MM.1S (cell line): ENCODE measurements around the gene TAGLN2.

ENCODE experiments used
- DNase-seq: peaks from one replicate; pipeline ENCODE4 v3.0.0-alpha.2; 2015
- H2AFZ ChIP-seq: fragments of 300-600 bp; sonication (generic); 2 replicates; pipeline ENCODE4 v1.6.0; 2016; ENCODE audit warnings: antibody characterized with exemption, low read length
- H3F3A ChIP-seq: fragments of 300-600 bp; sonication (generic); 2 replicates; pipeline ENCODE4 v1.6.1; 2016; ENCODE audit warnings: mild to moderate bottlenecking, antibody characterized with exemption, low read length, moderate library complexity, mixed read lengths; ENCODE audit not compliant: insufficient read depth
- H3K27ac ChIP-seq: fragments of 300-600 bp; sonication (generic); 2 replicates; pipeline ENCODE4 v1.5.1; 2016; ENCODE audit warnings: mild to moderate bottlenecking, low read length
- H3K27me3 ChIP-seq: fragments of 300-600 bp; sonication (generic); replicated peaks from 2 replicates; pipeline ENCODE4 v1.6.0; 2016; ENCODE audit warnings: low read length; ENCODE audit not compliant: insufficient read depth
- H3K36me3 ChIP-seq: fragments of 300-600 bp; sonication (generic); replicated peaks from 2 replicates; pipeline ENCODE4 v1.6.1; 2016; ENCODE audit warnings: mild to moderate bottlenecking, low read length, mixed read lengths; ENCODE audit not compliant: insufficient read depth
- H3K4me1 ChIP-seq: fragments of 300-600 bp; sonication (generic); 2 replicates; pipeline ENCODE4 v1.6.1; 2016; ENCODE audit warnings: low read length, mixed read lengths
- H3K4me2 ChIP-seq: fragments of 300-600 bp; sonication (generic); 2 replicates; pipeline ENCODE4 v1.6.0; 2016; ENCODE audit warnings: low read depth, low read length
- H3K4me3 ChIP-seq: fragments of 300-600 bp; sonication (generic); 2 replicates; pipeline ENCODE4 v1.5.1; 2016; ENCODE audit warnings: low read length, mixed read lengths
- H3K79me2 ChIP-seq: fragments of 300-600 bp; sonication (generic); 2 replicates; pipeline ENCODE4 v1.6.1; 2016; ENCODE audit warnings: mixed run types, low read length, mixed read lengths
- H3K9ac ChIP-seq: fragments of 300-600 bp; sonication (generic); 2 replicates; pipeline ENCODE4 v1.6.1; 2016; ENCODE audit warnings: low read length, mixed read lengths
- H3K9me2 ChIP-seq: fragments of 300-600 bp; sonication (generic); replicated peaks from 2 replicates; pipeline ENCODE4 v1.6.1; 2016; ENCODE audit warnings: mild to moderate bottlenecking, low read length, mixed read lengths; ENCODE audit not compliant: insufficient read depth
- H3K9me3 ChIP-seq: fragments of 300-600 bp; sonication (generic); replicated peaks from 2 replicates; pipeline ENCODE4 v1.6.1; 2016; ENCODE audit warnings: mild to moderate bottlenecking, low read length, mixed read lengths; ENCODE audit not compliant: insufficient read depth
- H4K20me1 ChIP-seq: fragments of 300-600 bp; sonication (generic); 2 replicates; pipeline ENCODE4 v1.6.1; 2016; ENCODE audit warnings: mild to moderate bottlenecking, low read length, moderate library complexity, mixed read lengths; ENCODE audit not compliant: insufficient read depth
- CTCF ChIP-seq: fragments of 300-600 bp; sonication (generic); IDR thresholded peaks from 2 replicates; pipeline ENCODE4 v1.5.1; 2016; ENCODE audit warnings: antibody characterized with exemption, low read length, mixed read lengths
- EZH2 ChIP-seq: fragments of 300-600 bp; sonication (generic); optimal IDR thresholded peaks from 2 replicates; pipeline ENCODE3; 2017; ENCODE audit warnings: low read depth, mild to moderate bottlenecking, antibody characterized with exemption, low read length, mixed read lengths
- EZH2phosphoT487 ChIP-seq: fragments of 300-600 bp; sonication (generic); IDR thresholded peaks from 2 replicates; pipeline ENCODE4 v1.6.1; 2018; ENCODE audit warnings: antibody characterized with exemption, low read length

TAGLN2 gene

DNA sequence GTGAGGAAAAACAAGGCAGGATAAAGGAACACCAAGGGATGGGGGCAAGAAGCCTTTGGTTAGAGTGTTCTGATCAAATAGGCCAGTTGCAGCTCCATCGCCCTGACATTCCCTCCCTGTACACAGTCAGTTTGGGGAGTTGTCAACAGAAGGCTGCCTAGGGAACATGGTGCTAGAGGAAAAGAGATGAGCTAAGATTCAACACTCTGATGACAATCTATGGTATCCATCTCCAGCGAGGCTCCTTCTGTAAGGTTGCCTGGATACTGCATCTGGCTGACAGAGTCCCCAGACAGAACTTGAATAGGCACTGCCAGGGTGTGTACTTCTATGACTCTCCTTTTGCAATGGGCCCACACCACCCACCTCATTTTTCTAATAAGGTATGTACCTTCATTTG lies 40.0 kb upstream of the TAGLN2 start:
- Histone ChIP-seq H3K9me2 (no peaks in the 10 kb centered on the region), H3K27ac (no peak overlapping the region), H2AFZ (no peak overlapping the region), H4K20me1 (no peaks in the 10 kb centered on the region), H3K4me2 (no peak overlapping the region), H3F3A (no peaks in the 10 kb centered on the region), H3K4me1 (no peaks in the 10 kb centered on the region), H3K36me3 (no peaks in the 10 kb centered on the region), H3K4me3 (no peak overlapping the region), H3K9me3 (no peaks in the 10 kb centered on the region), H3K27me3 (no peaks in the 10 kb centered on the region), H3K9ac (no peak overlapping the region), H3K79me2 (no peaks in the 10 kb centered on the region)
- TF ChIP-seq EZH2phosphoT487 = no peak
- no peak for TF ChIP-seq EZH2
- TF ChIP-seq CTCF = no peak
- DNase-seq = no peak

GRCh38 chr1:159964144-159964543 lies 38.8 kb upstream of the TAGLN2 start:
- no peaks in the 10 kb centered on the region for H3K79me2 ChIP-seq
- H2AFZ ChIP-seq = no peak overlapping the region

DNA sequence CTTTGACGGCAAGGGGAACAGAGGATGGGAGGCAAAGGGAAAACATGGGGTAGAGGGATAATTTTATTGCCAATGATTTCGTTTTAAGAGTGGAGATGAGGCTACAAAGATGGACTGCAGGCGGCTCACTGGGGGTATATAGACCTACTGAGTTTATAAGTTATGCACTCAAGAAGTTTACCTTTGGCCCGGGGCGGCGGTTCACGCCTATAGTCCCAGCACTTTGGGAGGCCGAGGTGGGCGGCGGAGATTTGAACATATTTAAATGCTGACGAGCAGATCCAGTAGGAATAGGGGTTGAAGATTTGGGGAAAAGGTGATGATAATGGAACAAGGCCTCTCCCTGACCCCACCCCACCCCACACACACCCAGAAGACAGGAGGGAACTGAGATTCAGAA lies 36.9 kb upstream of the TAGLN2 start:
- Histone ChIP-seq H3F3A (no peaks in the 10 kb centered on the region), H3K9me3 (no peaks in the 10 kb centered on the region), H3K36me3 (no peaks in the 10 kb centered on the region), H3K9ac (no peak overlapping the region), H2AFZ (no peak overlapping the region), H3K27me3 (no peaks in the 10 kb centered on the region), H4K20me1 (no peaks in the 10 kb centered on the region), H3K4me1 (no peaks in the 10 kb centered on the region), H3K27ac (no peak overlapping the region), H3K4me3 (no peak overlapping the region), H3K79me2 (no peaks in the 10 kb centered on the region), H3K4me2 (no peak overlapping the region), H3K9me2 (no peaks in the 10 kb centered on the region)
- TF ChIP-seq EZH2phosphoT487 = no peak
- no peak for TF ChIP-seq EZH2
- TF ChIP-seq CTCF = no peak
- DNase-seq = no peak

More at GRCh38 chr1:159964144-159964543, 38.8 kb upstream of the TAGLN2 start:
- Histone ChIP-seq H4K20me1 (no peaks in the 10 kb centered on the region), H3K27ac (no peak overlapping the region), H3K4me3 (no peak overlapping the region), H3K9me2 (no peaks in the 10 kb centered on the region), H3K9ac (no peak overlapping the region), H3K4me2 (no peak overlapping the region), H3F3A (no peaks in the 10 kb centered on the region), H3K4me1 (no peaks in the 10 kb centered on the region), H3K9me3 (no peaks in the 10 kb centered on the region), H3K27me3 (no peaks in the 10 kb centered on the region), H3K36me3 (no peaks in the 10 kb centered on the region)
- TF ChIP-seq EZH2phosphoT487 (no peak), CTCF (no peak), EZH2 (no peak)
- DNase-seq = no peak

GRCh38 chr1:159961636-159962035 lies 36.3 kb upstream of the TAGLN2 start:
- Histone ChIP-seq H3K4me2 (no peak overlapping the region), H3K36me3 (no peaks in the 10 kb centered on the region), H3K27me3 (no peaks in the 10 kb centered on the region), H3K27ac (no peak overlapping the region), H3K4me3 (no peak overlapping the region), H2AFZ (no peak overlapping the region), H3K4me1 (no peaks in the 10 kb centered on the region), H3K79me2 (no peaks in the 10 kb centered on the region), H3K9ac (no peak overlapping the region), H3K9me3 (no peaks in the 10 kb centered on the region), H4K20me1 (no peaks in the 10 kb centered on the region), H3F3A (no peaks in the 10 kb centered on the region), H3K9me2 (no peaks in the 10 kb centered on the region)
- TF ChIP-seq EZH2phosphoT487 = no peak
- no peak for TF ChIP-seq EZH2
- no peak for TF ChIP-seq CTCF
- DNase-seq = no peak
